A549 (cell line): ENCODE results near the gene NSUN4.

ENCODE experiments used
- CEBPB ChIP-seq, 2 experiments: fragments of >200 bp in 1 of 2; sonication (Bioruptor Twin) in 1 of 2; formaldehyde crosslinking in 1 of 2; IDR thresholded peaks; 2 replicates each; pipeline ENCODE4 v1.6.1; 2012 to 2016
- CTCF ChIP-seq: fragments of >200 bp; sonication (Bioruptor Twin); formaldehyde crosslinking; IDR thresholded peaks from 3 replicates; pipeline ENCODE4 v1.5.1; 2016
- EP300 ChIP-seq, 2 experiments: fragments of >200 bp; sonication (Bioruptor Twin); formaldehyde crosslinking; IDR thresholded peaks; 2 replicates in 1 of 2; 3 replicates in 1 of 2; pipeline ENCODE4 v1.6.1; 2016 to 2017
- ESRRA ChIP-seq: fragments of 150-350 bp; IDR thresholded peaks from 2 replicates; pipeline ENCODE4 v1.6.1; 2014; ENCODE audit warnings: mild to moderate bottlenecking, low read length, borderline replicate concordance
- GATA3 ChIP-seq: IDR thresholded peaks from 2 replicates; pipeline ENCODE4 v1.6.1; 2012; ENCODE audit warnings: borderline replicate concordance
- HEYL ChIP-seq: fragments of 250-450 bp; sonication (Bioruptor Pico); IDR thresholded peaks from 2 replicates; pipeline ENCODE4 v1.8.0; 2021; ENCODE audit warnings: mild to moderate bottlenecking, moderate library complexity
- KDM1A ChIP-seq: fragments of 200-600 bp; sonication (generic); IDR thresholded peaks from 2 replicates; pipeline ENCODE4 v1.6.1; 2016; ENCODE audit warnings: low read depth, mild to moderate bottlenecking
- POLR2A ChIP-seq: IDR thresholded peaks from 2 replicates; pipeline ENCODE4 v1.6.1; 2012; ENCODE audit warnings: mild to moderate bottlenecking, low read length
- RAD21 ChIP-seq, 2 experiments: fragments of >200 bp in 1 of 2; sonication (Bioruptor Twin) in 1 of 2; formaldehyde crosslinking in 1 of 2; IDR thresholded peaks in 1 of 2; conservative IDR thresholded peaks in 1 of 2; 2 replicates in 1 of 2; 3 replicates in 1 of 2; pipeline ENCODE4 v1.6.1; 2012 to 2018; ENCODE audit warnings: inconsistent platforms in 1 of 2
- USF2 ChIP-seq: fragments of 450-650 bp; IDR thresholded peaks from 2 replicates; pipeline ENCODE4 v1.6.1; 2014; ENCODE audit warnings: antibody characterized with exemption

GRCh38 chr1:46310321-46310720 is 30.3 kb upstream of the NSUN4 start:
- TF ChIP-seq CTCF: no peak
- no peak for TF ChIP-seq KDM1A
- TF ChIP-seq EP300 (IDR thresholded peaks at IDR 0.05): no peak
- no peak for TF ChIP-seq GATA3
- TF ChIP-seq USF2: no peak
- no peak for TF ChIP-seq RAD21 (conservative IDR thresholded peaks at IDR 0.05 in 1 of 2, IDR thresholded peaks at IDR 0.05 in 1 of 2)
- 0 out of 4 replicates have a peak, but pooled peaks of 1 of the 2 experiments have one; percentile 30 for TF ChIP-seq CEBPB (IDR thresholded peaks at IDR 0.05)
- no peak for TF ChIP-seq HEYL
- TF ChIP-seq POLR2A: no peak
- no peak for TF ChIP-seq ESRRA
